ENCODE measurements around the gene PDAP1.
"Not testable (repeated sequence)": the region's sequence is repeated elsewhere in the genome, so short reads cannot be mapped to it uniquely, and the experiment has no call there.

PDAP1 gene, protein sequence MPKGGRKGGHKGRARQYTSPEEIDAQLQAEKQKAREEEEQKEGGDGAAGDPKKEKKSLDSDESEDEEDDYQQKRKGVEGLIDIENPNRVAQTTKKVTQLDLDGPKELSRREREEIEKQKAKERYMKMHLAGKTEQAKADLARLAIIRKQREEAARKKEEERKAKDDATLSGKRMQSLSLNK

DNA sequence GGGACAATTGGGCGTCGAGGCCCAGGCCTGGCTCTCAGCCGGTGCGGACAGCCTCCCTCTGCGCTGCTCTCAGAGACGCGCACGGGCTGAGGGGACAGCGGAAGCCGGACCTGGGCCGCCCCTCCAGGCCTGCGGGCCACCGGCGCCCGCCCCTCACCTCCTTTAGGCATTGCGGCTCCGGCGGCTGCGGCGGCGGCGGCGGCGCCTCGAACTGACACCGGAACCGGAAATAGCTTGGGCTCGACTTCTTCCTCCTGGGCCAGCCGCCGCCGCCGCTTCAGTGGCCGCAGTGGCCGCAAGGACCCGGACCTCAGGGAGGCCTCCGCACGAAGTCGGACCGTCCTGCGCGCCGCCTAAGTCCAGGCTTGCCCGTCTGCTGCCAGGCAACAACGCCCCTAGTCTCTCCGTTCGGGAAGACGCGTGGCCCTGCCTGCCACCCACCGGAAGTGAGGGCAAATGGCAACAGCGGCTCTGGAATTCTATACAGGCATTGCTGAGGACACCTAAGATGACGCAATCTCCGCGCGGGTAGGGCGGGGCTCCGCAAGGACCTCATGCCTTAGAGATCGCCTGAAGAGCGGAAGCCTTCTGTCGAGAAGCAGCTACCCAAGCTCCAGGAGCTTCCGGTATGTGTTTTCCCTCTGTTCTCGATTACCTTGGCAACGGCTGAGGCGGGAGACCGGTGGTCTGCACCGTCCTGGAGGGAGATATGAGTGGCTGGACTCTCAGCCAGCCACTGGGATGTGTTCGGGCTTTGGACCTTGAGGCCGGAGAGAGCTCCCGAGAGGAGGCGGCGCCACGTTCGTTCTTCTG lies at the start of gene PDAP1, which contains the start of gene BUD31:
TSS of gene PDAP1 (minus strand) at position 219 of the 813 bp plus-strand sequence. CDS start at position 170, 49 bp downstream.
TSS of gene BUD31 (plus strand) at position 591 of the 813 bp plus-strand sequence. CDS start 2,124 bp downstream, outside the sequence.
- peak; percentile 91 for DNase-seq (ENCODE audit: extremely low spot score, insufficient read length, low read depth)
- FAIRE-seq: peak; percentile 96

DNA sequence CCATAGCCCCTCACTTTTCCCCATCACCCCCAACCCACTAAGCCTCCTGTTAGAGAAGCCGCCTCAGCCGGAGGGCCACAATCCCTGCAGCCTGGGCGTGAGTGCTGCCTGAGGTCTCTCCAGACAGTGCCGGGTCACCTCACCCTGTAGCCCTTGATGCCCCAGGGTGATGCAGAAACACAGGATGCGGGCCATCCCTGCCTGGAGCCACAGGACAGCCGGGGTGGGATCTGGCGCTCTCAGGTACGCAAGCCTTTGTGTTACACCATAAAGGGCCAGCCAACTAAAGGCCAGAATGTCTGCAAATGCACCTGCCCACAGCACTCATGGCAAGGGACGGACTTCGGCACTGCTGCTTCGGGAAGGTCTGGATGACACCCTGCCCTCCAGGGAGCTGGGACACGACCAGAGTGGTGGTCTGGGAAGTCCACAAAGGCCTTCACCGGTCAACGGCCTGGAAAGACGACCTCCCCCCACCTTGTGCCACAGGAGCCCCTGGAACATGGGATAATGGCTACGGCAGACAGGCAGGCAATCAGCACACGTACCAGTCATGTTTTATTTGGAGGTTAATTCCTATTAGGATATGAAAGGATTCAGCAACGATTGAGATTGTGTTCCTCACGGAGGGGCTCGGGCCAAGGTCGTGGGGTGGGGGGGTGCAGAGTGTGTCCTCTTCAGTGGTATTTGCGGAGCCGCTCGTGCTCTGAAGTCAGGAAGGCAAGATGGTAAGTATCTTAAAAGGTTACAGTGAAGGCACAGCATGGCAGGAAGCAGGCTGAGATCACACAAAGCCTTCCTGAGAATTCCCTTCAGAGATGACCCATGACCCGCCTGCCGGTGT lies 49.5 kb upstream of the PDAP1 start:
- FAIRE-seq (no peak), DNase-seq (ENCODE audit: extremely low spot score, insufficient read length, low read depth) (no peak)

DNA sequence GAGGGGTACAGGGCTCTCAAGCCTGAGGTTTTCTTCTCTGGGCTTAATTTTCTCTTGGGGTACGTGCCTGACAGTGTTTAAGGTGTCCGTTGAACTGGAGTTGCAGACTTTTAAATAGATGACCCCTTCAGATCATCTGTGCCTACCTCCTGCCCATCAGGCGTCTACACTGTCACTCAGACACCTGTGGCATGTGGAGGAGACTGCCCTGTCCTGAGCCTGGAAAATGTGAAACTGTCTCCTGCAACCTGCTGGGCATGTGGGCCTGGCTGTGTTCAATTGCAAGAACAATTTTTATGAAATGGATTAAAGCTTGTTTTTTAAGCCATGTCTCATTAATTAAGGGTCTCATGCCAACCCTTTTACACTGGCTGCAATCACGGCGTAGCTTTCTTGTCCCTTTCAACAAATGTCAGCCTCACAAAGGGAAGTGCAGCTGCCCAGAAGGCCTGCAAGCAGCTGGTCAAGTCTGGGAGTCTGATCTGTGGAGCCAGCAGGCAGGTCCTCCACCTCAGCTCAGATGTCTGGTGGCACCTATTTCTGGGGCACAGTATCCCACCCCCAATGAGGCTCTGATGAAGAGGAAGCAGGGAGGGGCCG lies 48.8 kb upstream of the PDAP1 start:
- DNase-seq (ENCODE audit: extremely low spot score, insufficient read length, low read depth): no peak
- no peak for FAIRE-seq

GRCh38 chr7:99456288-99456687 lies 47.9 kb upstream of the PDAP1 start:
- DNase-seq (ENCODE audit: extremely low spot score, insufficient read length, low read depth) (no peak), FAIRE-seq (no peak)

DNA sequence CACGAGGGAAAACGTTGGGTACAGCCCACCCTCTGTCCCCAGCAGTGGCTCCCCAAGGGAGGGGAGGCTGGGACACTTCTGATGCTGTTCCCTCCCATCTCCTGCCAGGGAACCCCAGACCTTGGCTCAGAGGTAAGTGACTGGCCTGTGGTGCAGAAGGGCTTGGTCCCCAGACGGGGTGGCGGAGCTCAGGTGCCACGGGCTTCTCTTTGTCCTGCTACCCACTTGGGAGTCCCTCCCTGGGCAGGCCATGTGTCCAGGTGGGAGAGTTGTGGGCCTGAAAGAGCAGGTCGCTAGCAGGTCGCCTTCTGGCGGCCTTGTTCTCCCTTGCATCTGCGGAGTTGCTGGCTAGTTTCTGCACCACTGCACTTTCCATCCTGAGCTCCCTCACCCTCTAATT lies 47.5 kb upstream of the PDAP1 start:
- DNase-seq (ENCODE audit: extremely low spot score, insufficient read length, low read depth) (no peak), FAIRE-seq (no peak)

DNA sequence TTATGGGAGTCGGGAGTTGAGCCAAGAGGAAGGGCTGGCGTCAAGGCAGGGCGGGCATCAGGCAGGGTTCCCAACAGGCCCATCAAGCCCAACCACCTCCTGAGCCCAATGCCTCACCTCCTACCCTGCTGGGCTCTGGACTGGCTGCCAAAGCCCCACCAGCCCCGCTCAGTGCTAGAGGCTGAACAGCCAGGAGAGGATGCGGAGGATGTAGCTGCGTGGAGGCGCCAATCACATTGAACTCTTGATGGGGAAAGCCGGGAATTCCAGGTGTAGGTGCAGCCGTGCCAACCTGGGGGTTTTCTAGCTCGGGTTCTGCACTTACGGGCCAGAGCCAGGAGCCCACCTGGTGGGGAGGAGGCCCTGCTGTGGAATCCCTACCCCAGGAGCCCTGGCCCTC lies 44.7 kb upstream of the PDAP1 start:
- DNase-seq (ENCODE audit: extremely low spot score, insufficient read length, low read depth): no peak
- FAIRE-seq: no peak

GRCh38 chr7:99452541-99452940 lies 44.1 kb upstream of the PDAP1 start:
- DNase-seq (ENCODE audit: extremely low spot score, insufficient read length, low read depth): no peak
- FAIRE-seq: no peak

DNA sequence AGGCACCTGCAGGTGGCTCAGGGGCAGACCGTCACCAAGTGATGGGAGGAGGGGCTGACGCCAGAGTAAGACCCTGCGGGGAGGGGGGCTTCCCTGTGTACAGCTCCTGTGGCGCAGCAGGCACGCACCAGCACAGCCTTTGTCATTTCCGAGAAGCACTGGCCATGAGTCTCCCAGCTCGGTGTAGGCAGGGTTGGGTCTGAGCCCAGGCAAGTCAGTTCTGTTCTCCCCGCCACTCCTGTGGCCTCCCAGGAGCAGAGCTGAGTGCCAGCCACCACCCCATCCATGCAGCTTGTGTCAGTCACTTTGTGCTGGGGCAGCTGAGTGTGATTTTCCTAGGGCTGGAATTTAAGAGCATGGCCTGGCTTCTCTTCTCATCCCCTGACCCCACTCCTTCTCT lies 43.5 kb upstream of the PDAP1 start:
- FAIRE-seq (no peak), DNase-seq (ENCODE audit: extremely low spot score, insufficient read length, low read depth) (no peak)

- FAIRE-seq (no peak), DNase-seq (ENCODE audit: extremely low spot score, insufficient read length, low read depth) (no peak)
Observed at GRCh38 chr7:99449326-99449725, 40.9 kb upstream of the PDAP1 start.

DNA sequence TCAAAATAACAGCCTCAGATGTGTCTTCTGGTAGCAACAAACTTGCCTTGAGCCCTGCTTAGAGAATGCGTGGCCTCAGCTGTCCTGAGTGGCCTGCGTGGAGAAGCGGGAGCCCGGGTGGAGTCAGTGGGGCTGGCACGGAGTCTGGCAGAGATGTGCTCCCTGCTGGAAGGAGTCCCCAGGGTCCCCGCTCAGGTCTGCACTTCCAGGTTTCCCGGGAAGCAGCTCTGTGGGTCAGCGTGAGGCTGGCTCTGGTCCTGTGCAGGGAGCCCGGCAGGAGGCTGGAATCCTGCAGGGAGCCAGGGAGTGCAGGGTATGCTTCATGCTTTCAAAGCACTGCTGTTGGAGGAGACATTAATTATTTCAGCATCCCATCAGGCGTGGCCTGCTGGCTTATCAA lies 40.5 kb upstream of the PDAP1 start:
- no peak for DNase-seq (ENCODE audit: extremely low spot score, insufficient read length, low read depth)
- no peak for FAIRE-seq

DNA sequence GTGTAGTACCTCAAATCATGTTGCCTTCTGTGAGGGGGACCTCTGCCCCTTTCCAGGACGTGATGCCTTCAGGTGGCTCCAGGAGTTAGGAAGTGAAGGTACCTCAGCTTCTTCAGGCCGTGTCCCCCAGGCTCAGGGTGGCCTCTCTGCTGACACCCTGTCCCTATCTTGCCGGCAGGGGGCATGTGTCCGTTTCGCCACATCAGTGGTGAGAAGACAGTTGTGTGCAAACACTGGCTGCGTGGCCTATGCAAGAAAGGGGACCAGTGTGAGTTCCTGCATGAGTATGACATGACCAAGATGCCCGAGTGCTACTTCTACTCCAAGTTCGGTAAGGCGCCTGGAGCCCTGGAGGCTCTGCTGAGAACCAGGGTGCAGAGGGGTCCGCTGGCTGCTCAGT lies 39.5 kb upstream of the PDAP1 start:
- DNase-seq (ENCODE audit: extremely low spot score, insufficient read length, low read depth): no peak
- no peak for FAIRE-seq

DNA sequence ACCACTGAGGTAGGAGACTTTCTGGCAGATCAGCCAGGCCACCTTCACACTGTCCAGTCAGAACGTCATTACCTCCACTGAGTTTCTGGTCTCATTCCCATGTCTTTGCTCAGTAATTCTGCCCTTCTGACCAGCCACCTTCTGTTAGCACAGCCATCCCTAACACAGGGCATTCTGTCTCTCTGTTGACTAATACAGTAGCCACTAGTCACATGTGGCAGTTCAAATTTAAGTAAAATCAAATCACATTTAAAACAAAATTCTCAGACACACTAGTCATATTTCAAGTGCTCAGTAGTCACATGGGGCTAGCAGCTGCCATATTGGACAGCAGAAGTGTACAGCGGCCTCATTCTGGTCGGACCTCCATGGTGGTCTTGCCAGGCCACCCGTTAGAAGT lies 37.7 kb upstream of the PDAP1 start:
- FAIRE-seq: no peak

DNA sequence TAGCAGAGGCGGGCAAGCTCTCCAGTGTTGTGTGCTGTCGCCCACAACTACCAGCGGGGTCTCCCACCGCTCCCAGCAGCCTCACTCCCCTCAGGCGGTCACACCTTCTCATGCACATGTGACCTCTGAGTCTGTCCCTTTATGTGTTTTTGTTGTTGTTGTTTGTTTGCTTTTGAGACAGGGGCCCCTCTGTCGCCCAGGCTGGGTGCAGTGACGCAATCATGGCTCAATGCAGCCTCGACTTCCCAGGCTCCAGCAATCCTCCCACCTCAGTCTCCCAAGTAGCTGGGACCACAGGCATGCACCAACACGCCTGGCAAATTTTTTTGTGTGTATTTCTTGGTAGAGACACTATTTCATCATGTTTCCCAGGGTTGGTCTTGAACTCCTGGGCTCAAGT lies 31.8 kb upstream of the PDAP1 start:
- FAIRE-seq: no peak
- DNase-seq (ENCODE audit: extremely low spot score, insufficient read length, low read depth): no peak

More for the DNA sequence above, 37.7 kb upstream of the PDAP1 start:
- no peak for DNase-seq (ENCODE audit: extremely low spot score, insufficient read length, low read depth)

DNA sequence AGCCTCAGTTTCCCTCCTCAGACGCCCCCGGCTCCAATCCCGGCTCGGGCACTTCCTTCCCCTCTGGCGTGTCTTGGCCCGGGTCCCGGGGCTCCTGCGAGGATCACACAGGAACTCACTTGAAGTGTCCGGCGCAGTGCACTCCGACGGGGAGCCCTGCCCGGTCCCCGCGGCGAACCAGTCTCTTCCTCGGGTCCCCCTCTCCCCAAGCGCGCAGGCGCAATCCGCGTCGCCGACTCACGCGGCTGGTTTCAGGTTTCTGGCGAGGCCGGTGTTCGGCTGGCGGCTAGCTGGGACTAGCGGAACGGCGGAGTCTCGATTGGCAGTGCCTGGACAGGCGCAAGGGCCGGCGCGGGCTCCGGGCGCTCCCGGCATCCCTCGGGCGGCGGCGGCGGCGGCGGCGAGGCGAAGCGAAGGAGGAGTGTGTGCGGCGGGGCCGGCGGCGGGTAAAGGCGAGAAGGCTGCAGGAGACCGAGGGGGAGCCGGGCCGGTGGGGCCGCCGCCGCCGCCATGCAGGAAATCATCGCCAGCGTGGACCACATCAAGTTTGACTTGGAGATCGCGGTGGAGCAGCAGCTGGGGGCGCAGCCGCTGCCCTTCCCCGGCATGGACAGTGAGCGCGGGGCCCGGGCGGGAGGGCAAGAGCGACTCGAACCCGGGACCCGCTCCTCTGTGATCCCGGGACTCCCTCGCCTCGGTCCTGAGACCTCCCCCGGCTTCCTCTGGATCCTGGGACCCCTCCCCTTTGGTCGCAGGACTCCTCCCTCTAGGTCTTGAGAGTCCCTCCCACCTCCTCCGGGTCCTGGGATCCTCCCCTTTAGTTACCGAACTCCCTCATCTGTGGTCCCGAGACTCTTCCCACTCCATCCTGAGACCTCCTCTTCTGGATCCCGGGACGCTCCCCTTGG lies 30.4 kb upstream of the PDAP1 start, which contains the start of the genes CPSF4 and PTCD1:
TSS of gene CPSF4 (plus strand) at position 371 of the 908 bp plus-strand sequence. CDS start at position 511, 140 bp downstream.
TSS of gene PTCD1 (minus strand) at position 226 of the 908 bp plus-strand sequence. CDS start 3,556 bp downstream, outside the sequence.
- FAIRE-seq (peak; percentile 97), DNase-seq (ENCODE audit: extremely low spot score, insufficient read length, low read depth) (peak; percentile 98)

DNA sequence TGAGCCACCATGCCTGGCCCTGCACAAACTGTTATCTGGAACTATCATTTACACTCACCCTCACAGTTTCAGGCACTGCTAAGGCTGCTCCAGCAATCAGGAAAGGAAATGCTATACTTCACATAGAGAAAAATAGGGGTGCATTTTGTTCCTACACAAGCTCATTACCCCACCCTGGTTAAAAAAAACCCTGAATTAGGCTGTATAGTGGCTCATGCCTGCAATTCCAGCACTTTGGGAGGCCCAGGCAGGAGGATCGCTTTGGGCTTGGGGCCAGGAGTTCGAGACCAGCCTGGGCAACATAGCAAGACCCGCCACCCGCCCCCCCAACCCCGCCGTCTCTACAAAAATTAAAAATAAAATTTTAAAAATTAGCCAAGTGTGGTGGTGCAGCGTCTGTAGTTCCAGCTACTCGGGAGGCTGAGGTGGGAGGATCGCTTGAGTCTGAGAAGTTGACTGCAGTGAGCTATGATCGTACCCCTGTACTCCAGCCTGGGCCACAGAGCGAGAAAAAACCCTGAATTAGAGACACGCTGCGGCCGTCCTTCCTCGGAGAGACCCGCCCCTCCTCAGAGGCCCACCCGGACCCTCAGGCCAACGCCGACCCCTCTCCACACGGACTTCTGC lies 29.7 kb upstream of the PDAP1 start:
- no peak for DNase-seq (ENCODE audit: extremely low spot score, insufficient read length, low read depth)
- FAIRE-seq: no peak

DNA sequence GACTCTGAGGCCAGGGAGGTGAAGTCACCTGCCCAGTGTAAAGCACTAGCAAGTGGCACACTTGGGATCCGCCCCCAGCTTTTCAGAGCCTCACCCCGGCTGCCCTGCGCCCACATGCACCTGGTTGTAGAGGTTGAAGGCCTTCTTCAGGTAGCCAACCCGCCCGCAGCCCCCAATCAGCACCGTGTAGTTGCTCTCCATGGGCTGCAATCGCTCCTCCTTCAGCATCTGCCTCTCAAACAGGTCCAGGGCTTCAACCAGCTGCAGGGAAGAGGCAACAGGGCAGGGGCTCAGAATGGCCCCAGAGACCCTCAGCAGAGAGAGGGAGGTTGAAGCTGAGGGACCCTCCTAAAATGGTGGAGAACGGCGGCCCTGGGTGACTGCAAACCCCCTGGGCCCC lies 24.8 kb upstream of the PDAP1 start:
- no peak for FAIRE-seq

DNA sequence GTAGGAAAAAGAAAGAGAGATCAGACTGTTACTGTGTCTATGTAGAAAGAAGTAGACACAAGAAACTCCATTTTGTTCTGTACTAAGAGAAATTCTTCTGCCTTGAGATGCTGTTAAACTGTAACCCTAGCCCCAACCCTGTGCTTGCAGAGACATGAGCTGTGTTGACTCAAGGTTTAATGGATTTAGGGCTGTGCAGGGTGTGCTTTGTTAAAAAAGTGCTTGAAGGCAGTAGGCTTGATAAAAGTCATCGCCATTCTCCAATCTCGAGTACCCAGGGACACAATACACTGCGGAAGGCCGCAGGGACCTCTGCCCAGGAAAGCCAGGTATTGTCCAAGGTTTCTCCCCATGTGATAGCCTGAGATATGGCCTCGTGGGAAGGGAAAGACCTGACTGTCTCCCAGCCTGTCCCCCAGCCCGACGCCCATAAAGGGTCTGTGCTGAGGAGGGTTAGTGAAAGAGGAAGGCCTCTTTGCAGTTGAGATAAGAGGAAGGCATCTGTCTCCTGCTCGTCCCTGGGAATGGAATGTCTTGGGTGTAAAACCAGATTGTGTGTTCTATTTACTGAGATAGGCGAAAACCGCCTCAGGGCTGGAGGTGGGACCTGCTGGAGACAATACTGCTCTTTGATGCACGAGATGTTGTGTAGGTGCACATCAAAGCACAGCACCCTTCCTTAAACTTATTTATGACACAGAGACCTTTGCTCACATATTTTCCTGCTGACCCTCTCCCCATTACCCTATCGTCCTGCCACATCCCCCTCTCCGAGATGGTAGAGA lies 23.6 kb upstream of the PDAP1 start:
- not testable (repeated sequence) for FAIRE-seq; DNase-seq (ENCODE audit: extremely low spot score, insufficient read length, low read depth)

More for the DNA sequence above, 24.8 kb upstream of the PDAP1 start:
- no peak for DNase-seq (ENCODE audit: extremely low spot score, insufficient read length, low read depth)

GRCh38 chr7:99429756-99430155 lies 21.4 kb upstream of the PDAP1 start:
- no peak for FAIRE-seq

More at GRCh38 chr7:99429756-99430155, 21.4 kb upstream of the PDAP1 start:
- DNase-seq (ENCODE audit: extremely low spot score, insufficient read length, low read depth): no peak

All from GM18507 (cell line).